H1 (cell line): ENCODE measurements around the gene NR2F1. TPM values are rescaled to one million over a fixed set of nuclear protein-coding genes. Genes with fewer than 3 reads are reported as not detected.

ENCODE experiments used
- BACH1 ChIP-seq: IDR thresholded peaks from 2 replicates; pipeline ENCODE4 v1.6.1; 2012; ENCODE audit warnings: low read length, improper control_type of control experiment
- CHD1 ChIP-seq: IDR thresholded peaks from 2 replicates; pipeline ENCODE4 v1.6.1; 2012; ENCODE audit warnings: low read depth, low read length, improper control_type of control experiment
- CHD2 ChIP-seq: IDR thresholded peaks from 2 replicates; pipeline ENCODE4 v1.6.1; 2012; ENCODE audit warnings: low read length, improper control_type of control experiment
- EGR1 ChIP-seq: IDR thresholded peaks from 2 replicates; pipeline ENCODE4 v1.6.1; 2011; ENCODE audit warnings: low read depth, low read length, borderline replicate concordance
- FOSL1 ChIP-seq: IDR thresholded peaks from 2 replicates; pipeline ENCODE4 v1.6.1; 2011; ENCODE audit warnings: mild to moderate bottlenecking, low read depth, low read length, moderate library complexity; ENCODE audit not compliant: insufficient read depth
- KDM1A ChIP-seq: fragments of 200-600, 300-600 bp; sonication (generic); IDR thresholded peaks from 2 replicates; pipeline ENCODE4 v1.7.1; 2016; ENCODE audit warnings: mild to moderate bottlenecking, low read length, borderline replicate concordance
- POU5F1 ChIP-seq: IDR thresholded peaks from 2 replicates; pipeline ENCODE4 v1.6.1; 2011; ENCODE audit warnings: low read depth, mild to moderate bottlenecking, low read length, moderate library complexity
- polyA plus RNA-seq, 7 experiments: library from polyadenylated mRNA; depleted of rRNA in 3 of 7; stranded (reverse) in 5 of 7; unstranded in 2 of 7; fragments of >200 nt in 5 of 7; fragments of 200-250 nt in 2 of 7; gene quantifications; 1 replicate in 5 of 7; 2 replicates in 1 of 7; 4 replicates in 1 of 7; pipeline versions ENCODE4 v1.2.1 to v1.2.3, GENCODE V29; 2011 to 2013; ENCODE audit warnings: missing spikeins in 2 of 7, mixed read lengths in 2 of 7
- total RNA-seq: library from RNA; stranded (reverse); fragmentation: NEBNext Ultra II Directional; extraction: Animal tissue kit (Norgen Biotek cat#: 25700); gene quantifications from 2 replicates; pipeline ENCODE4 v1.2.1, GENCODE V29; 2021
- TF ChIP-seq, protein P1 (sequence below): fragments of 300-600 bp; sonication (generic); IDR thresholded peaks from 2 replicates; pipeline ENCODE4 v1.7.1; 2012; ENCODE audit warnings: low read length, moderate library complexity, mild to moderate bottlenecking, inconsistent platforms; ENCODE audit not compliant: insufficient replicate concordance
- TF ChIP-seq, protein P2 (sequence below): IDR thresholded peaks from 2 replicates; pipeline ENCODE4 v1.6.1; 2012; ENCODE audit warnings: inconsistent platforms

The NR2F1 gene
- total and polyA plus RNA-seq, 2 of the 8 experiments (the other 6 are each of a cell fraction or from before 2014, with no cell fraction given): not detected

DNA sequence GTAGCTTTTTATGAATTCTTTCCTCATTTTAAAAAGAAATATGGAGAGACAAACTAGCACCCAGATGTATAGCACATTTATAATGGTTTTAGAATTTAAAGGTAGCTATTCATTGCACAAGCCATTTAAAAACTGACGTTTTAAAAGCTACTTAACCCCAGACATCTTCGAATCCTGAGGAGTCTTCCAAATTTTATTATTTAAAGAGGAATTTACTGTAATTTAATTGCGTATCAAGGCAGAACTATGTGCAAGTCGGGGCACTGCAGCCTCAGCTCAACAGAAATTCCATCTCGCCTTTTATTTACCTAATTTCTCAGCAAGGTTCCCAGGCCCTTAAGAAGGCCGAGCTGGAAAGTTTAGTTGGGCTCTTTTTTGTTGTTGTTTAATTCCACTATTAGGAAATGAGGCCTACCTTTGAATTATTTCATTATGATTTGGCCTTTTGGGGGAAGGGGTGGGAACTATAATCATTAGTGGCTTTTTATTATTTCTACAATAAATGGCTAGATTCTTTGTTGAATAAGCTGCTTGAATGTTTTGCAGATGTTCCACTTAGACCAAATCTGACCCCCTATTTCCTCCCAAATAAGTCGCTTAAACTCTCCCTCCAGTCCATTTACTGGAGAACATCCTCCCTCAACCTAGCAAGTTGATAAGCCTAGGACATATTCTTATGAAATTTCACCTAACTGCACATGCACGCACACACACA lies 20.2 kb downstream of the NR2F1 start (continued):
- TF ChIP-seq, protein P1, sequence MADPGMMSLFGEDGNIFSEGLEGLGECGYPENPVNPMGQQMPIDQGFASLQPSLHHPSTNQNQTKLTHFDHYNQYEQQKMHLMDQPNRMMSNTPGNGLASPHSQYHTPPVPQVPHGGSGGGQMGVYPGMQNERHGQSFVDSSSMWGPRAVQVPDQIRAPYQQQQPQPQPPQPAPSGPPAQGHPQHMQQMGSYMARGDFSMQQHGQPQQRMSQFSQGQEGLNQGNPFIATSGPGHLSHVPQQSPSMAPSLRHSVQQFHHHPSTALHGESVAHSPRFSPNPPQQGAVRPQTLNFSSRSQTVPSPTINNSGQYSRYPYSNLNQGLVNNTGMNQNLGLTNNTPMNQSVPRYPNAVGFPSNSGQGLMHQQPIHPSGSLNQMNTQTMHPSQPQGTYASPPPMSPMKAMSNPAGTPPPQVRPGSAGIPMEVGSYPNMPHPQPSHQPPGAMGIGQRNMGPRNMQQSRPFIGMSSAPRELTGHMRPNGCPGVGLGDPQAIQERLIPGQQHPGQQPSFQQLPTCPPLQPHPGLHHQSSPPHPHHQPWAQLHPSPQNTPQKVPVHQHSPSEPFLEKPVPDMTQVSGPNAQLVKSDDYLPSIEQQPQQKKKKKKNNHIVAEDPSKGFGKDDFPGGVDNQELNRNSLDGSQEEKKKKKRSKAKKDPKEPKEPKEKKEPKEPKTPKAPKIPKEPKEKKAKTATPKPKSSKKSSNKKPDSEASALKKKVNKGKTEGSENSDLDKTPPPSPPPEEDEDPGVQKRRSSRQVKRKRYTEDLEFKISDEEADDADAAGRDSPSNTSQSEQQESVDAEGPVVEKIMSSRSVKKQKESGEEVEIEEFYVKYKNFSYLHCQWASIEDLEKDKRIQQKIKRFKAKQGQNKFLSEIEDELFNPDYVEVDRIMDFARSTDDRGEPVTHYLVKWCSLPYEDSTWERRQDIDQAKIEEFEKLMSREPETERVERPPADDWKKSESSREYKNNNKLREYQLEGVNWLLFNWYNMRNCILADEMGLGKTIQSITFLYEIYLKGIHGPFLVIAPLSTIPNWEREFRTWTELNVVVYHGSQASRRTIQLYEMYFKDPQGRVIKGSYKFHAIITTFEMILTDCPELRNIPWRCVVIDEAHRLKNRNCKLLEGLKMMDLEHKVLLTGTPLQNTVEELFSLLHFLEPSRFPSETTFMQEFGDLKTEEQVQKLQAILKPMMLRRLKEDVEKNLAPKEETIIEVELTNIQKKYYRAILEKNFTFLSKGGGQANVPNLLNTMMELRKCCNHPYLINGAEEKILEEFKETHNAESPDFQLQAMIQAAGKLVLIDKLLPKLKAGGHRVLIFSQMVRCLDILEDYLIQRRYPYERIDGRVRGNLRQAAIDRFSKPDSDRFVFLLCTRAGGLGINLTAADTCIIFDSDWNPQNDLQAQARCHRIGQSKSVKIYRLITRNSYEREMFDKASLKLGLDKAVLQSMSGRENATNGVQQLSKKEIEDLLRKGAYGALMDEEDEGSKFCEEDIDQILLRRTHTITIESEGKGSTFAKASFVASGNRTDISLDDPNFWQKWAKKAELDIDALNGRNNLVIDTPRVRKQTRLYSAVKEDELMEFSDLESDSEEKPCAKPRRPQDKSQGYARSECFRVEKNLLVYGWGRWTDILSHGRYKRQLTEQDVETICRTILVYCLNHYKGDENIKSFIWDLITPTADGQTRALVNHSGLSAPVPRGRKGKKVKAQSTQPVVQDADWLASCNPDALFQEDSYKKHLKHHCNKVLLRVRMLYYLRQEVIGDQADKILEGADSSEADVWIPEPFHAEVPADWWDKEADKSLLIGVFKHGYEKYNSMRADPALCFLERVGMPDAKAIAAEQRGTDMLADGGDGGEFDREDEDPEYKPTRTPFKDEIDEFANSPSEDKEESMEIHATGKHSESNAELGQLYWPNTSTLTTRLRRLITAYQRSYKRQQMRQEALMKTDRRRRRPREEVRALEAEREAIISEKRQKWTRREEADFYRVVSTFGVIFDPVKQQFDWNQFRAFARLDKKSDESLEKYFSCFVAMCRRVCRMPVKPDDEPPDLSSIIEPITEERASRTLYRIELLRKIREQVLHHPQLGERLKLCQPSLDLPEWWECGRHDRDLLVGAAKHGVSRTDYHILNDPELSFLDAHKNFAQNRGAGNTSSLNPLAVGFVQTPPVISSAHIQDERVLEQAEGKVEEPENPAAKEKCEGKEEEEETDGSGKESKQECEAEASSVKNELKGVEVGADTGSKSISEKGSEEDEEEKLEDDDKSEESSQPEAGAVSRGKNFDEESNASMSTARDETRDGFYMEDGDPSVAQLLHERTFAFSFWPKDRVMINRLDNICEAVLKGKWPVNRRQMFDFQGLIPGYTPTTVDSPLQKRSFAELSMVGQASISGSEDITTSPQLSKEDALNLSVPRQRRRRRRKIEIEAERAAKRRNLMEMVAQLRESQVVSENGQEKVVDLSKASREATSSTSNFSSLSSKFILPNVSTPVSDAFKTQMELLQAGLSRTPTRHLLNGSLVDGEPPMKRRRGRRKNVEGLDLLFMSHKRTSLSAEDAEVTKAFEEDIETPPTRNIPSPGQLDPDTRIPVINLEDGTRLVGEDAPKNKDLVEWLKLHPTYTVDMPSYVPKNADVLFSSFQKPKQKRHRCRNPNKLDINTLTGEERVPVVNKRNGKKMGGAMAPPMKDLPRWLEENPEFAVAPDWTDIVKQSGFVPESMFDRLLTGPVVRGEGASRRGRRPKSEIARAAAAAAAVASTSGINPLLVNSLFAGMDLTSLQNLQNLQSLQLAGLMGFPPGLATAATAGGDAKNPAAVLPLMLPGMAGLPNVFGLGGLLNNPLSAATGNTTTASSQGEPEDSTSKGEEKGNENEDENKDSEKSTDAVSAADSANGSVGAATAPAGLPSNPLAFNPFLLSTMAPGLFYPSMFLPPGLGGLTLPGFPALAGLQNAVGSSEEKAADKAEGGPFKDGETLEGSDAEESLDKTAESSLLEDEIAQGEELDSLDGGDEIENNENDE: no peak
- no peak for TF ChIP-seq EGR1
- TF ChIP-seq KDM1A: no peak
- TF ChIP-seq FOSL1: no peak
- no peak for TF ChIP-seq POU5F1
- no peak for TF ChIP-seq BACH1
- no peak for TF ChIP-seq CHD1
- no peak for TF ChIP-seq CHD2
- TF ChIP-seq, protein P2, sequence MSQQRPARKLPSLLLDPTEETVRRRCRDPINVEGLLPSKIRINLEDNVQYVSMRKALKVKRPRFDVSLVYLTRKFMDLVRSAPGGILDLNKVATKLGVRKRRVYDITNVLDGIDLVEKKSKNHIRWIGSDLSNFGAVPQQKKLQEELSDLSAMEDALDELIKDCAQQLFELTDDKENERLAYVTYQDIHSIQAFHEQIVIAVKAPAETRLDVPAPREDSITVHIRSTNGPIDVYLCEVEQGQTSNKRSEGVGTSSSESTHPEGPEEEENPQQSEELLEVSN: no peak
